Kidney (tissue), 14 donors: ENCODE data around the gene PHF21A. TPM values are rescaled to one million over a fixed set of nuclear protein-coding genes. Genes with fewer than 3 reads are reported as not detected.

Source experiments
- DNase-seq, 5 donors: peaks; one replicate each; pipeline ENCODE4 v3.0.0-alpha.2; 2013 to 2020
- FAIRE-seq: peaks from 2 replicates; lab custom pipeline; 2012; peaks lifted over from hg19 to GRCh38; lab: Jason Lieb, UNC
- H3K27ac ChIP-seq, 2 donors: one replicate each; pipeline ENCODE4 v1.7.0; 2013; ENCODE audit warnings: low read depth in 2 of 2, low read length in 2 of 2, inconsistent platforms in 1 of 2
- H3K27me3 ChIP-seq: one replicate; pipeline ENCODE4 v1.7.1; 2013; ENCODE audit warnings: low read length, inconsistent platforms; ENCODE audit not compliant: control insufficient read depth, insufficient read depth
- H3K36me3 ChIP-seq, 3 donors: one replicate each; pipeline versions ENCODE4 v1.7.0 to v1.7.1; 2013; ENCODE audit warnings: low read length in 3 of 3, control low read depth in 1 of 3, inconsistent platforms in 1 of 3; ENCODE audit not compliant: insufficient read depth in 3 of 3, control insufficient read depth in 2 of 3
- H3K4me1 ChIP-seq, 3 donors: one replicate each; pipeline versions ENCODE4 v1.7.0 to v1.7.1; 2013; ENCODE audit warnings: low read length in 3 of 3, inconsistent platforms in 1 of 3, low read depth in 1 of 3; ENCODE audit not compliant: control insufficient read depth in 2 of 3, insufficient read depth in 2 of 3
- H3K4me3 ChIP-seq, 3 donors: one replicate each; pipeline versions ENCODE4 v1.7.0 to v1.8.1; 2013; ENCODE audit warnings: low read length in 3 of 3, control low read depth in 1 of 3, inconsistent platforms in 1 of 3
- H3K9ac ChIP-seq, 3 donors: one replicate each; pipeline versions ENCODE4 v1.7.0 to v1.7.1; 2013; ENCODE audit warnings: low read length in 3 of 3, control low read depth in 1 of 3, inconsistent platforms in 1 of 3
- H3K9me3 ChIP-seq, 3 donors: one replicate each; pipeline versions ENCODE4 v1.7.0 to v1.7.1; 2013; ENCODE audit warnings: low read length in 3 of 3, control low read depth in 1 of 3, inconsistent platforms in 1 of 3; ENCODE audit not compliant: control insufficient read depth in 2 of 3, insufficient read depth in 1 of 3
- CTCF ChIP-seq: IDR thresholded peaks from 3 replicates; pipeline ENCODE4 v1.5.1; 2012; ENCODE audit warnings: mild to moderate bottlenecking, moderate library complexity, borderline replicate concordance; ENCODE audit not compliant: insufficient read depth; ENCODE audit errors: extremely low read depth
- intact Hi-C: fragments of 100-400 bp; cut with DNase I; formaldehyde crosslinking; loops from one replicate; pipeline ENCODE4 v1.11.1; 2022
- polyA plus RNA-seq: library from polyadenylated mRNA; stranded (reverse); fragments of 350-450 nt; fragmentation: Illumina TruSeq; extraction: RNeasy Lipid Tissue Mini Kit (QIAGEN cat#74804); gene quantifications from one replicate; pipeline ENCODE4 v1.2.3, GENCODE V29; 2014; ENCODE audit warnings: low read depth, low replicate concordance; ENCODE audit not compliant: insufficient read depth
- total RNA-seq: library from RNA; stranded (reverse); fragmentation: NEBNext Ultra II Directional; extraction: Animal tissue kit (Norgen Biotek cat#: 25700); gene quantifications from one replicate; pipeline ENCODE4 v1.2.1, GENCODE V29; 2021
- donor health status: control.
- donor health status: control.
- donor health status: control.
- donor health status: control.
- donor health status: control.
- donor health status: DM: yes; HTN: yes; CAD: no.
- donor health status: Normal renal cell carcinoma (clear cell type).

Gene PHF21A
- total and polyA plus RNA-seq, 2 donors from 2014 or later: 9.6 to 48.2 TPM

- Histone ChIP-seq H3K9me3 (no peaks in the 10 kb centered on the region), H3K4me3 (no peak overlapping the region), H3K27ac (no peak overlapping the region), H3K27me3 (no peaks in the 10 kb centered on the region), H3K4me1 (peaks cover 0 to 14% (median 3%) of the 10 kb centered on the region in 3 donors), H3K9ac (no peak overlapping the region), H3K36me3 (peaks cover 0 to 6% (median 0%) of the 10 kb centered on the region in 3 donors)
- FAIRE-seq (no peak), DNase-seq (peak in 1 of 5 donors; percentile 46)
- intact Hi-C loops: no loop called here
- TF ChIP-seq CTCF: no peak
Observed at GRCh38 chr11:45929486-45930030, 191.7 kb downstream of the PHF21A start.

GRCh38 chr11:45928535-45929215, 192.6 kb downstream of the PHF21A start:
- no peak for FAIRE-seq
- no peak for TF ChIP-seq CTCF
- H3K9ac ChIP-seq: no peak overlapping the region
- intact Hi-C loops: no loop called here
- H3K27me3 ChIP-seq: no peaks in the 10 kb centered on the region
- no peak overlapping the region for H3K27ac ChIP-seq
- H3K4me3 ChIP-seq: no peak overlapping the region
- H3K36me3 ChIP-seq: peaks cover 0 to 5% (median 0%) of the 10 kb centered on the region in 3 donors
- DNase-seq: peak in 2 of 5 donors; percentile 47 to 59
- peaks cover 0 to 12% (median 0%) of the 10 kb centered on the region in 3 donors for H3K4me1 ChIP-seq
- no peaks in the 10 kb centered on the region for H3K9me3 ChIP-seq

- FAIRE-seq (no peak), DNase-seq (peak in 1 of 5 donors; percentile 66)
- H3K4me3 ChIP-seq: no peak overlapping the region
- H3K36me3 ChIP-seq: peaks cover 0 to 5% (median 0%) of the 10 kb centered on the region in 3 donors
- peaks cover 3% of the 10 kb centered on the region for H3K27me3 ChIP-seq
- H3K9me3 ChIP-seq: no peaks in the 10 kb centered on the region
- peaks cover 0 to 15% (median 0%) of the 10 kb centered on the region in 3 donors for H3K4me1 ChIP-seq
- no peak for TF ChIP-seq CTCF
- intact Hi-C loops: no loop called here
- H3K9ac ChIP-seq: no peak overlapping the region
- H3K27ac ChIP-seq: no peak overlapping the region
Observed at GRCh38 chr11:45927684-45928413, 193.4 kb downstream of the PHF21A start.
